Testis (tissue), 2 donors: ENCODE results near the gene DDX54.

Experiments used
- CTCF ChIP-seq, 3 experiments: fragments of 450-650 bp in 2 of 3; fragments of 200-600 bp in 1 of 3; sonication (generic) in 1 of 3; IDR thresholded peaks; one replicate each; pipeline ENCODE4 v1.5.1; 2016 to 2019; ENCODE audit warnings: antibody characterized with exemption in 3 of 3, mild to moderate bottlenecking in 2 of 3, moderate library complexity in 1 of 3
- POLR2A ChIP-seq: fragments of 450-650 bp; IDR thresholded peaks from one replicate; pipeline ENCODE4 v1.6.1; 2017; ENCODE audit warnings: antibody characterized with exemption, mild to moderate bottlenecking, moderate library complexity

GRCh38 chr12:113214895-113215400 lies 29.7 kb upstream of the DDX54 start:
- TF ChIP-seq POLR2A (no peak), CTCF (IDR thresholded peaks at IDR 0.05) (no peak)
